A549 (cell line): ENCODE results near the gene AMFR. TPM values are rescaled to one million over a fixed set of nuclear protein-coding genes. Genes with fewer than 3 reads are reported as not detected.
A peak's percentile ranks its signal among the peaks of the same experiment; 100 is the strongest.
"Not testable (repeated sequence)": the region's sequence is repeated elsewhere in the genome, so short reads cannot be mapped to it uniquely, and the experiment has no call there.

ENCODE experiments used
- ATAC-seq, 2 experiments: fragments of 200-7000 bp in 1 of 2; fragments of >200 bp in 1 of 2; cut with Nextera tagmentation in 1 of 2; cut with Tn5 transposase in 1 of 2; 3 replicates each; pipeline versions ENCODE4 v1.8.0 to v1.9.1; 2018 to 2020; ENCODE audit warnings: mild to moderate bottlenecking in 1 of 2, moderate library complexity in 1 of 2
- CTCF ChIA-PET: fragments of 300-600 bp; sonication (Branson Sonifier 250); formaldehyde crosslinking; extraction: SDS; loops from one replicate; lab custom pipeline; 2021; ENCODE audit warnings: antibody characterized with exemption, inconsistent platforms; lab: Yijun Ruan, JAX
- POLR2A ChIA-PET: fragments of 350-600 bp; formaldehyde crosslinking; extraction: SDS; loops from one replicate; lab custom pipeline; 2021; ENCODE audit warnings: antibody characterized with exemption, inconsistent platforms; lab: Yijun Ruan, JAX
- DNase-seq, 2 experiments: peaks; one replicate each; pipeline versions ENCODE4 v3.0.0 to v3.0.0-alpha.2; 2011 to 2016; ENCODE audit warnings: low read depth in 1 of 2, low spot score in 1 of 2
- FAIRE-seq: peaks from 2 replicates; lab custom pipeline; 2011; peaks lifted over from hg19 to GRCh38; lab: Jason Lieb, UNC
- H3K27ac ChIP-seq, 2 experiments: fragments of >200 bp; sonication (Bioruptor Twin); formaldehyde crosslinking; 3 replicates each; pipeline ENCODE4 v1.5.1; 2016 to 2017
- H3K4me1 ChIP-seq: fragments of >200 bp; sonication (Bioruptor Twin); formaldehyde crosslinking; 3 replicates; pipeline ENCODE4 v1.6.1; 2016
- H3K4me2 ChIP-seq: fragments of >200 bp; sonication (Bioruptor Twin); formaldehyde crosslinking; 3 replicates; pipeline ENCODE4 v1.6.1; 2016
- H3K4me3 ChIP-seq: fragments of >200 bp; sonication (Bioruptor Twin); formaldehyde crosslinking; 3 replicates; pipeline ENCODE4 v1.5.1; 2016
- H3K9me3 ChIP-seq: fragments of >200 bp; sonication (Bioruptor Twin); formaldehyde crosslinking; 3 replicates; pipeline ENCODE4 v1.6.1; 2016
- CEBPB ChIP-seq, 2 experiments: fragments of >200 bp in 1 of 2; sonication (Bioruptor Twin) in 1 of 2; formaldehyde crosslinking in 1 of 2; IDR thresholded peaks; 2 replicates each; pipeline ENCODE4 v1.6.1; 2012 to 2016
- HOXB13 ChIP-seq: fragments of 250-450 bp; sonication (Bioruptor Pico); IDR thresholded peaks from 2 replicates; pipeline ENCODE4 v1.5.0; 2020; ENCODE audit warnings: low read depth, mild to moderate bottlenecking, moderate library complexity
- HOXB5 ChIP-seq: fragments of 250-450 bp; sonication (Bioruptor Pico); IDR thresholded peaks from 2 replicates; pipeline ENCODE4 v1.5.0; 2020; ENCODE audit warnings: mild to moderate bottlenecking, moderate library complexity
- KDM1A ChIP-seq: fragments of 200-600 bp; sonication (generic); IDR thresholded peaks from 2 replicates; pipeline ENCODE4 v1.6.1; 2016; ENCODE audit warnings: low read depth, mild to moderate bottlenecking
- KDM5A ChIP-seq: fragments of 200-600 bp; sonication (generic); IDR thresholded peaks from 2 replicates; pipeline ENCODE4 v1.6.1; 2016; ENCODE audit warnings: antibody characterized with exemption, mild to moderate bottlenecking
- ZC3H11A ChIP-seq: fragments of 450-650 bp; IDR thresholded peaks from 2 replicates; pipeline ENCODE4 v1.6.1; 2014; ENCODE audit warnings: antibody characterized with exemption, mild to moderate bottlenecking
- ZNF302 ChIP-seq: fragments of 250-450 bp; sonication (Bioruptor Pico); IDR thresholded peaks from 2 replicates; pipeline ENCODE4 v1.9.0; 2021; ENCODE audit warnings: inconsistent platforms, mild to moderate bottlenecking, moderate library complexity
- WGBS: methylation state at CpG from one replicate; pipeline ENCODE4 v1.1.6; 2017; ENCODE audit errors: missing lambda C conversion rate; 5-methylcytosine and 5-hydroxymethylcytosine counted together
- polyA plus RNA-seq, 4 experiments: library from polyadenylated mRNA; depleted of rRNA in 3 of 4; stranded (reverse); fragments of >200 nt; fragmentation: RNase III in 1 of 4; extraction: RNeasy Plus Mini Kit Qiagen cat#74134 plus additional on column Dnase treatment in 1 of 4; gene quantifications; 2 replicates in 3 of 4; 3 replicates in 1 of 4; pipeline ENCODE4 v1.2.3, GENCODE V29; 2011 to 2017
- TF ChIP-seq, protein P1 (sequence below): fragments of 450-650 bp; IDR thresholded peaks from 2 replicates; pipeline ENCODE4 v1.6.1; 2014; ENCODE audit warnings: antibody characterized with exemption
- TF ChIP-seq, protein P2 (sequence below): fragments of 200-600 bp; sonication (generic); IDR thresholded peaks from 2 replicates; pipeline ENCODE4 v1.6.1; 2016; ENCODE audit warnings: antibody characterized with exemption, mild to moderate bottlenecking, moderate library complexity
- TF ChIP-seq, protein P3 (sequence below): fragments of 150-350 bp; IDR thresholded peaks from 2 replicates; pipeline ENCODE4 v1.6.1; 2014; ENCODE audit warnings: low read depth, mild to moderate bottlenecking, low read length

Gene AMFR
- polyA plus RNA-seq, 2 of the 4 experiments (the other 2 are of a cell fraction), result 68.9 to 88.5 TPM

DNA sequence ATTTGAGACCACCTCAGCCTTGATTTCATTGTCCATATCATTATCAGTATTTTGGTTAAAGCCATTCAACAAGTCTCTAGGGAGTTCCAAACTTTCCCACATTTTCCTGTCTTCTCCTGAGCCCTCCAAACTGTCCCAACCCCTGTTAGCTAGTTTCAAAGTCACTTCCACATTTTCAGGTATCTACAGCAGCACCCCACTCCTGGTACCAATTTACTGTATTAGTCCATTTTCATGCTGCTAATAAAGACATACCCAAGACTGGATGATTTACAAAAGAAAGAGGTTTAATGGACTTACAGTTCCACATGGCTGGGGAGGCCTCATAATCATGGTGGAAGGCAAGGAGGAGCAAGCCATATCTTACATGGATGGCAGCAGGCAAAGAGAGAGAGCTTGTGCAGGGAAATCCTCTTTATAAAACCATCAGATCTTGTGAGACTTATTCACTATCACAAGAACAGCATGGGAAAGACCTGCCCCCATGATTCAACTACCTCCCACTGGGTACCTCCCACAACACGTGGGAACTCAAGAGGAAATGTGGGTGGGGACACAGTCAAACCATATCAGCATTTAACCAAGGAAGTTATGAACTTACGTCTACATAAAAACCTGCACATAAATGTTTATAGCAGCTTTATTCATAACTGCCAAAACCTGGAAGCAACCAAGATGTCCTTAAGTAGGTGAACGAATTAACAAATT lies 44.4 kb downstream of the AMFR start:
- peaks cover 21% of the 10 kb centered on the region for H3K9me3 ChIP-seq
- CTCF ChIA-PET, result interaction anchor here (0.8 to 2.1 kb wide), 3 partner anchors 25 to 48 kb away, joined by 3 to 6 read pairs (median 4); no protein-coding TSS in a partner anchor
- 94% methylated on average over 3 of the region's 3 CpGs for WGBS

DNA sequence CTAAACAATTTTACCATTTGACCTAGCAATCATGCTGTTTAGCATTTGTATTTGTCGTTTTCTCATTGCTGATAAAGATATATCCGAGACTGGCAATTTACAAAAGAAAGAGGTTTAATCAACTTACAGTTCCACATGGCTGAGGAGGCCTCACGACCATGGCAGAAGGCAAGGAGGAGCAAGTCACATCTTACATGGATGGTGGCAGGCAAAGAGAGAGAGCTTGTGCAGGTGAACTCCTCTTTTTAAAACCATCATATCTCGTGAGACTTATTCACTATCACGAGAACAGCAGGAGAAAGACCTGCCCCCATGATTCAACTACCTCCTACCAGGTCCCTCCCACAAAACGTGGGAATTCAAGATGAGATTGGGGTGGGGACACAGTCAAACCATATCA lies 46.3 kb downstream of the AMFR start:
- H3K4me3 ChIP-seq, H3K27ac ChIP-seq, H3K4me2 ChIP-seq, FAIRE-seq, DNase-seq, POLR2A ChIA-PET, ATAC-seq: not testable (repeated sequence)
- CTCF ChIA-PET, result interaction anchor here (2.3 kb wide), 1 partner anchor 23 kb away, joined by 8 read pairs; no protein-coding TSS in a partner anchor
- Histone ChIP-seq H3K9me3 (peaks cover 21% of the 10 kb centered on the region), H3K4me1 (peaks cover 15% of the 10 kb centered on the region)
- WGBS, result 85% methylated on average over 6 of the region's 6 CpGs

More for the DNA sequence above, 44.4 kb downstream of the AMFR start:
- FAIRE-seq, ATAC-seq, POLR2A ChIA-PET, H3K27ac ChIP-seq, H3K4me2 ChIP-seq, H3K4me3 ChIP-seq, DNase-seq: not testable (repeated sequence)
- TF ChIP-seq KDM1A, result peak; percentile 61; the same call in 1 of the 2 replicates
- H3K4me1 ChIP-seq, result peaks cover 15% of the 10 kb centered on the region

DNA sequence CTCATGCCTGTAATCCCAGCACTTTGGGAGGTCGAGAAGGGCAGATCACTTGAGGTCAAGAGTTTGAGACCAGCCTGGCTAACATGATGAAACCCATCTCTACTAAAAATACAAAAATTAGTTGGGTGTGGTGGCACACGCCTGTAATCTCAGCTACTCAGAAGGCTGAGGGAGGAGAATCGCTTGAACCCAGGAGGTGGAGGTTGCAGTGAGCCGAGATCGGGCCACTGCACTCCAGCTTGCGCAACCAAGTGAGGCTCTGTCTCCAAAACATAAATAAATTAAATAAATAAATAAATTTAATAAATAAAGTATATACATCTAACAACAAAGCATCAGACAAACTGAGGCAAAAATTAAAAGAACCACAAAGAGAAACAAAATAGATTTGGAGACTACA lies 49.6 kb downstream of the AMFR start:
- CTCF ChIA-PET, result interaction anchor here (1.7 kb wide), 1 partner anchor 13 kb away, joined by 4 read pairs; no protein-coding TSS in a partner anchor
- H3K4me3 ChIP-seq, ATAC-seq: not testable (repeated sequence)

DNA sequence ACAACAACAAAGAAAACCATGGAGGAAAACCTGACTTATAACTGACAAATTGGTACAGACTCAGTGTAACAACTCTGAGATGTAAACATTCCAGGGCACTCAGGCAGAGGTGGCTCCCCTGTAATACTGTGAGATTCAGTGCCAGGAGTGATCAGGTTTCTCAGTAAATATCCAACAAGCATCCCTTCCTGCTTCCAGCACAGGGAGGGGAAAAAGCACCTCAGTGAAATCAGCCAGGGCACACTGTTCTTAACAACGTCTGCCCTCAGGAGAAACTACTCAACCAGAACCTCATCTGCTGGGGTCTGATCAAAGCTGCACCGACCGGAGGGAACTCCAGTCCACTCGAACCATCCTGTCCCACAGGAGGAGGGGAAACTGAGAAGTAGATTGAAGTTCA lies 52.3 kb downstream of the AMFR start:
- POLR2A ChIA-PET, result no interaction called here

More for the DNA sequence above, 49.6 kb downstream of the AMFR start:
- DNase-seq, H3K9me3 ChIP-seq, FAIRE-seq, POLR2A ChIA-PET: not testable (repeated sequence)
- H3K4me1 ChIP-seq, result peaks cover 27% of the 10 kb centered on the region
- 0 out of 4 replicates have a peak, but pooled peaks of 1 of the 2 experiments have one; percentile 24 for TF ChIP-seq CEBPB (IDR thresholded peaks at IDR 0.05)
- TF ChIP-seq, all 56 proteins: peak for 1; not testable (repeated sequence) for 55
- H3K27ac ChIP-seq, H3K4me2 ChIP-seq: not testable (repeated sequence)
- 87% methylated on average over 6 of the region's 6 CpGs for WGBS

DNA sequence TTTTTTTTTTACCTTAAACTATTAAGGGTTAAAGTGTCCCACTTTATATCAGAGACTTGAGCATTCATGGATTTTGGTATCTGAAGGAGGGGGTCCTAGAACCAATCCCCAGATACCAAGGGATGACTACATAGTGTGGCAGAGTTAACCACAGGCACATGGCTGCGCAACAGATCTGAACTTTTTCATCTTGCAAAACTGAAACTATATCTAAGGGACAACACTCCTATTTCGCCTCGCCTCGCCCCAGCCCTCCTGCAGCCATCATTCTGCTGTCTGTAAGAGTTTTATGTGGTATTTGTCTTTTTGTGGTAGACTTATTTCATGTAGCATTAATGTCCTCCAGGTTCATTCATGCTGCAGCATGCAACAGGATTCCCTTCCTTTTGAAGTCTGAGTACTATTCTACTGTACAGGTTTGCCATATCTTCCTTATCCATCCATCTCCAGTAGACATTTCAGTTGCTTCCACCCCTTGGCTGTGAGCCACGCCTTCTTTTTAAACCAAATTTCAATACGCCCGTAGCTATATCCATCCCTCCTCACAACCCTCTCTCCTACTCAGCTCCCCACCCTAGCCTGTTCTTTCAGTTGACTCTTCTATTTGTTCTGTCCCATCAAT lies 53.2 kb downstream of the AMFR start:
- no peaks in the 10 kb centered on the region for H3K9me3 ChIP-seq
- no peak for DNase-seq
- 0 out of 3 replicates have a peak overlapping the region, but pooled peaks have one; percentile 53 for H3K4me2 ChIP-seq
- 91% methylated on average over 7 of the region's 7 CpGs for WGBS
- TF ChIP-seq, protein P1, sequence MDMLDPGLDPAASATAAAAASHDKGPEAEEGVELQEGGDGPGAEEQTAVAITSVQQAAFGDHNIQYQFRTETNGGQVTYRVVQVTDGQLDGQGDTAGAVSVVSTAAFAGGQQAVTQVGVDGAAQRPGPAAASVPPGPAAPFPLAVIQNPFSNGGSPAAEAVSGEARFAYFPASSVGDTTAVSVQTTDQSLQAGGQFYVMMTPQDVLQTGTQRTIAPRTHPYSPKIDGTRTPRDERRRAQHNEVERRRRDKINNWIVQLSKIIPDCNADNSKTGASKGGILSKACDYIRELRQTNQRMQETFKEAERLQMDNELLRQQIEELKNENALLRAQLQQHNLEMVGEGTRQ, result no peak
- TF ChIP-seq, protein P2, sequence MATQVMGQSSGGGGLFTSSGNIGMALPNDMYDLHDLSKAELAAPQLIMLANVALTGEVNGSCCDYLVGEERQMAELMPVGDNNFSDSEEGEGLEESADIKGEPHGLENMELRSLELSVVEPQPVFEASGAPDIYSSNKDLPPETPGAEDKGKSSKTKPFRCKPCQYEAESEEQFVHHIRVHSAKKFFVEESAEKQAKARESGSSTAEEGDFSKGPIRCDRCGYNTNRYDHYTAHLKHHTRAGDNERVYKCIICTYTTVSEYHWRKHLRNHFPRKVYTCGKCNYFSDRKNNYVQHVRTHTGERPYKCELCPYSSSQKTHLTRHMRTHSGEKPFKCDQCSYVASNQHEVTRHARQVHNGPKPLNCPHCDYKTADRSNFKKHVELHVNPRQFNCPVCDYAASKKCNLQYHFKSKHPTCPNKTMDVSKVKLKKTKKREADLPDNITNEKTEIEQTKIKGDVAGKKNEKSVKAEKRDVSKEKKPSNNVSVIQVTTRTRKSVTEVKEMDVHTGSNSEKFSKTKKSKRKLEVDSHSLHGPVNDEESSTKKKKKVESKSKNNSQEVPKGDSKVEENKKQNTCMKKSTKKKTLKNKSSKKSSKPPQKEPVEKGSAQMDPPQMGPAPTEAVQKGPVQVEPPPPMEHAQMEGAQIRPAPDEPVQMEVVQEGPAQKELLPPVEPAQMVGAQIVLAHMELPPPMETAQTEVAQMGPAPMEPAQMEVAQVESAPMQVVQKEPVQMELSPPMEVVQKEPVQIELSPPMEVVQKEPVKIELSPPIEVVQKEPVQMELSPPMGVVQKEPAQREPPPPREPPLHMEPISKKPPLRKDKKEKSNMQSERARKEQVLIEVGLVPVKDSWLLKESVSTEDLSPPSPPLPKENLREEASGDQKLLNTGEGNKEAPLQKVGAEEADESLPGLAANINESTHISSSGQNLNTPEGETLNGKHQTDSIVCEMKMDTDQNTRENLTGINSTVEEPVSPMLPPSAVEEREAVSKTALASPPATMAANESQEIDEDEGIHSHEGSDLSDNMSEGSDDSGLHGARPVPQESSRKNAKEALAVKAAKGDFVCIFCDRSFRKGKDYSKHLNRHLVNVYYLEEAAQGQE, result no peak
- no peak for TF ChIP-seq HOXB13 (CRISPR knock-in tag)
- TF ChIP-seq KDM5A, result no peak
- TF ChIP-seq, protein P3, sequence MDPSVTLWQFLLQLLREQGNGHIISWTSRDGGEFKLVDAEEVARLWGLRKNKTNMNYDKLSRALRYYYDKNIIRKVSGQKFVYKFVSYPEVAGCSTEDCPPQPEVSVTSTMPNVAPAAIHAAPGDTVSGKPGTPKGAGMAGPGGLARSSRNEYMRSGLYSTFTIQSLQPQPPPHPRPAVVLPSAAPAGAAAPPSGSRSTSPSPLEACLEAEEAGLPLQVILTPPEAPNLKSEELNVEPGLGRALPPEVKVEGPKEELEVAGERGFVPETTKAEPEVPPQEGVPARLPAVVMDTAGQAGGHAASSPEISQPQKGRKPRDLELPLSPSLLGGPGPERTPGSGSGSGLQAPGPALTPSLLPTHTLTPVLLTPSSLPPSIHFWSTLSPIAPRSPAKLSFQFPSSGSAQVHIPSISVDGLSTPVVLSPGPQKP, result no peak
- TF ChIP-seq ZNF302 (CRISPR knock-in tag), result no peak
- TF ChIP-seq HOXB5, result no peak
- TF ChIP-seq, all 56 proteins: peak for 0
- ChIA-PET CTCF (interaction anchor here (1.0 kb wide), 1 partner anchor 22 kb away, joined by 3 read pairs; no protein-coding TSS in a partner anchor), POLR2A (no interaction called here)
- Histone ChIP-seq H3K4me3 (no peak overlapping the region), H3K4me1 (peaks cover 37% of the 10 kb centered on the region), H3K27ac (no peak overlapping the region; a peak in 1 of 6 replicates)
- ATAC-seq (no peak; a peak in 2 of 6 replicates), FAIRE-seq (no peak)

More for the DNA sequence above, 52.3 kb downstream of the AMFR start:
- H3K4me1 ChIP-seq, result peaks cover 37% of the 10 kb centered on the region
- 85% methylated on average over 3 of the region's 4 CpGs for WGBS
- CTCF ChIA-PET, result no interaction called here
- no peak for TF ChIP-seq ZC3H11A
- TF ChIP-seq, all 56 proteins: peak for 0
- no peak for FAIRE-seq
- Histone ChIP-seq H3K4me2 (0 out of 3 replicates have a peak overlapping the region, but pooled peaks have one; percentile 5), H3K4me3 (no peak overlapping the region), H3K27ac (0 out of 6 replicates have a peak overlapping the region, but pooled peaks of 1 of the 2 experiments have one; percentile 34), H3K9me3 (no peaks in the 10 kb centered on the region)
- no peak for DNase-seq
- peak in 1 of 2 experiments; percentile 44; a peak in 3 of 6 replicates for ATAC-seq
